DMS 273 (cell line): ENCODE data around the gene SULT1C2.
A peak's percentile ranks its signal among the peaks of the same experiment; 100 is the strongest.
"Not testable (repeated sequence)": the region's sequence is repeated elsewhere in the genome, so short reads cannot be mapped to it uniquely, and the experiment has no call there.

Experiments
- DNase-seq: peaks from one replicate; lab custom pipeline; 2025; ENCODE audit not compliant: unreplicated experiment; lab: John Stamatoyannopoulos, UW

SULT1C2 gene

GRCh38 chr2:108288534-108289106, at the start of gene SULT1C2:
Gene SULT1C2 (plus strand): TSS chr2:108288895. CDS start chr2:108293668, 4,773 bp downstream.
- DNase-seq = peak; percentile 33

- no peak for DNase-seq
Measured at GRCh38 chr2:108239786-108240185, 48.9 kb upstream of the SULT1C2 start, which contains the start of gene SULT1C3. Gene SULT1C3 (plus strand): TSS chr2:108239968. CDS start chr2:108247195, 7,227 bp downstream.

GRCh38 chr2:108240966-108241365, 47.7 kb upstream of the SULT1C2 start:
- DNase-seq = no peak

GRCh38 chr2:108243566-108243965, 45.1 kb upstream of the SULT1C2 start:
- no peak for DNase-seq

GRCh38 chr2:108244667-108245414, 43.9 kb upstream of the SULT1C2 start:
- no peak for DNase-seq

- no peak for DNase-seq
Measured at GRCh38 chr2:108253106-108253505, 35.6 kb upstream of the SULT1C2 start.

- no peak for DNase-seq
Measured at GRCh38 chr2:108257757-108258331, 30.9 kb upstream of the SULT1C2 start.

GRCh38 chr2:108260773-108261172, 27.9 kb upstream of the SULT1C2 start:
- no peak for DNase-seq

GRCh38 chr2:108262036-108262435, 26.7 kb upstream of the SULT1C2 start:
- no peak for DNase-seq

- no peak for DNase-seq
Measured at GRCh38 chr2:108263401-108263800, 25.3 kb upstream of the SULT1C2 start.

GRCh38 chr2:108266218-108266617, 22.5 kb upstream of the SULT1C2 start:
- no peak for DNase-seq

GRCh38 chr2:108267101-108267500, 21.6 kb upstream of the SULT1C2 start:
- no peak for DNase-seq

GRCh38 chr2:108268001-108268400, 20.7 kb upstream of the SULT1C2 start:
- no peak for DNase-seq

- DNase-seq = no peak
Measured at GRCh38 chr2:108270346-108270745, 18.3 kb upstream of the SULT1C2 start.

- DNase-seq = no peak
Measured at GRCh38 chr2:108270768-108271506, 17.8 kb upstream of the SULT1C2 start.

GRCh38 chr2:108271691-108272253, 16.9 kb upstream of the SULT1C2 start:
- DNase-seq = no peak

- DNase-seq = peak; percentile 20
Measured at GRCh38 chr2:108278631-108279030, 10.1 kb upstream of the SULT1C2 start.

GRCh38 chr2:108279468-108279867, 9.2 kb upstream of the SULT1C2 start:
- no peak for DNase-seq

GRCh38 chr2:108280466-108280865, 8.2 kb upstream of the SULT1C2 start:
- DNase-seq = no peak

- DNase-seq = not testable (repeated sequence)
Measured at GRCh38 chr2:108284566-108284965, 4.1 kb upstream of the SULT1C2 start.

- DNase-seq = no peak
Measured at GRCh38 chr2:108285616-108286015, 3.1 kb upstream of the SULT1C2 start.
